Measurements from ENCODE around the gene SDK1.

SDK1 gene

DNA sequence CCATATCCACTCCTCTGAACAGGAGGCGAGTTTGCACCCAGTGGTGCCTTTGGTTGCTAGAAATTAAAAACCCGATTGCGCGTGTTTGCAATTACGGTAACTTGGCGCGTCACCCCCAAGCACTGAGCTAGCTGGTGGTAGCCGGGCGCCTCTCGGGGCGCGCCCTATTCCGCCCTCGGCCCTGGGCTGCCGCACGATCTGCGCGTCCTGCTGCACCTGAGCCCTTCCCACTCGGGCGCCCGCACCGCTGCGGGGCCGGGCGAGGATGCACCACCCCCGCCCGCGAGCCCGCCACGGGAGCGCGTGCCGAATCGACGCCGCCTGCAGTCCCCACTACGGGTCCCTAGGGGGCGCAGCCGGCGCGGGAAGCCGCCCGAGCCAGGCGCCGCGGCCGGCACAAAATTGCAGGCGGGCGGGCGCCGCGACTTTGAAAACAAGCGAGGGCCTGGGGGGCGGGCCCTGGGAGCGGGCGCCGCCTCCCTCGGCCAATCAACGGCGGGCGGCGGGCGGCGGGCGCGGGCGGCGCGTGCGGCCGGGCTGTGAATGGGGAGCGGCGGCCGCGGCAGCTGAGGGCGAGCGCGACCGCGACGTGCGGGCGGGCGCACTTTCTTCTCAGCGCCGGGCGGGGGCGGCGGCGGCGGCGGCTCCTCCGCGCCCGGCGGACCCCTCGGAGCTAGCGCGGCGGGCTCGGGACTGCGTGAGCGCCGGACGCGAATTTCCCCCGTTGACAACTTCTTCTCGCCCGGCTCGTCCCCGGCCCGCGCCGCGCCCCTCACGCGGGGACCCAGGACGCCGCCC lies at the start of gene SDK1:
TSS of gene SDK1 (plus strand) at position 602 of the 798 bp plus-strand sequence. CDS start 335 bp downstream, outside the sequence.
- DNase-seq (ENCODE audit: low read depth) = peak; percentile 89

- DNase-seq (ENCODE audit: low read depth) = no peak
Observed at GRCh38 chr7:3254718-3255117, 46.3 kb upstream of the SDK1 start.

GRCh38 chr7:3259711-3260400 lies 41.2 kb upstream of the SDK1 start:
- DNase-seq (ENCODE audit: low read depth) = no peak

DNA sequence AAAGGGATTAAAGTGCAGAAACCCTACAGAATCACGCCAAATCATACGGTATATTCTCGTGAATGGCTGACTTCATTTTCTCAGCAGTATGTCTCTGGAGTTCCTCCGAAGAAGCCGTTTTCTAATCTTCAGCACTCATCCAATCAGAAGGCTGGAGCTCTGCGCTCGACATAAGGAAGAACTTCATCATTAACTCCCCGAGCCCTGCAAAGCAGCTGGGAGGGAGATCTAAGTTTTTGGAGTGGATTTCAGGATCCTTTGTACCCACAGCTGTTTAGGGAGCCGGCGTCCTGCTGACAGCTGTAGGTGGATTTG lies 40.7 kb upstream of the SDK1 start:
- no peak for DNase-seq (ENCODE audit: low read depth)

DNA sequence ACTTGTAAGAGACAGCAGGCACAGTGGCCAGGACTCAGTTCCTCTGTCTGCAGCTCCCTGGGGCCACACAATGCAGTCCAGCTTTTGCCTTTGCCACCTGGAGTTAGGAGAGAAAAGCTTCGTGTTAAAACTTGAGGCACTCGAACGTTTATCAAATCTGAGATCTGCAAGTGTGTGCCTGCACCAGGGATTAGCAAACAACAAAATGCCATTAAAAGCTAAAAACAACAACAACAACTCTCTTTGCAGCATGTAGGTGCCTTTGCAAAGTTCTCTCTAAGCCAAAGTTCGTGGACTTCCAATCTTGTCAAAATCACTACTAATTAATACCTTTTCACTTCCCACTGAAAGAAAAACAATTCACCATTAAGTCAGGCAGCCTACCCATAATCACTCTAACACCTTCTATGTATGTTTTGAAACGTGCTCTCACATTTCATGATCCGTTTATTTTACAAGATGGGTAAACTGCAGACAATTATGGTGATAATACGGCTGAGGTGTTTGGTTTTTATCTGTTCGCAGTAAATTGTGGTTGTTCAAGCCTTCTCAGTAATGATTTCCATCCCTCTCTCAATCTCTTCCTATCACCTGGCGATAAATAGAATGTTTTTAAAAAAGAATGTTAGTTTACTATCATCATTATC lies 36.2 kb upstream of the SDK1 start:
- no peak for DNase-seq (ENCODE audit: low read depth)

DNA sequence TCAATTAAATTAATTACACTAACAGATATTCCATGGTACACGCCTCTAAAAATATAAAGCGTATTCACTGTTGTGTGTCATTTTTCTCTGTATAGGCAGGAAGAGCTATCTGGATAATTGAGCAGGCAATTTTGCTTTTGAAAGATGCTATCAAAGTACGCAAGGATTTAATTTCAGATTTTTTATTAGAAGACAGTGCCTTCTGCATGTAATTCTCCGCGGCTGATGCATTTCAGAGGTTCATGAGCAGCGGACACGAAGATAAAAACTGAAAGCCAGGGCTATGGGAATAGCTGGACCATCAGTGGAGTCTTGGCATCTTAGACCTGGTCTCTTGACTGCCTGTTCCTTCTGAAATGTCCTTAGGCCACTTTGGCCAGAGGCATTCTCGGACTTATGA lies 35.7 kb upstream of the SDK1 start:
- no peak for DNase-seq (ENCODE audit: low read depth)

DNA sequence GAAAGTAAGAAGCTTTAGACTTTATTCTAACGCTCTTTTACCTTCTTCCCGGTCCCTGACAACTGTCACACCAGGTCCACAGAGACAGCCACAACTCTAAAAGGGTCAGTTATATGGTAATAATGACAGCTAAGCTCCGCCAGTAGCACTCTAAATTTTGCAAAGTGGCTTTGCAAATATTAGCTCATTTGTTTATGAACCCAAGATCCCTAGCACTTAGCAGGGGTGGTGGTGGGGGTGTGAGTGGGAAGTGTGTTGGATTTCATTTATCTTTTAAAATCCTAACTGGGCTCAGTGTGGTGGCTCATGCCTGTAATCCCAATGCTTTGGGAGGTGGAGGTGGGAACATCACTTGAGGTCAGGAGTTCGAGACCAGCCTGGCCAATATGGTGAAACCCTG lies 34.8 kb upstream of the SDK1 start:
- DNase-seq (ENCODE audit: low read depth) = no peak

- DNase-seq (ENCODE audit: low read depth) = no peak
Observed at GRCh38 chr7:3267966-3268690, 32.9 kb upstream of the SDK1 start.

DNA sequence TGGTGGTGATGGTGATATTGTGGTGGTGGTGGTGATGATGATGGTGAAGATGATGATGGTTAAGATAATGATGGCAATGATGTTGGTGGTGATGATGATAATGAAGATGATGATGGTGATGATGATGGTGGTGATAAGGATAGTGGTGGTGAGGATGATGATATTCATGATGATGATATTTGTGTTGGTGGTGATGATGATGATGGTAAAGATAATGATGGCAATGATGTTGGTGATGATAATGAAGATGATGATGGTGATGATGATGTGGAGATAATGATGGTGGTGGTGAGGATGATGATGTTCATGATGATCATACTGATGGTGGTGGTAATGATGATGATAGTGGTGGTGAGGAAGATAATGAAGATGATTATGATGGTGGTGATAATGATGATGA lies 30.7 kb upstream of the SDK1 start:
- DNase-seq (ENCODE audit: low read depth) = no peak

DNA sequence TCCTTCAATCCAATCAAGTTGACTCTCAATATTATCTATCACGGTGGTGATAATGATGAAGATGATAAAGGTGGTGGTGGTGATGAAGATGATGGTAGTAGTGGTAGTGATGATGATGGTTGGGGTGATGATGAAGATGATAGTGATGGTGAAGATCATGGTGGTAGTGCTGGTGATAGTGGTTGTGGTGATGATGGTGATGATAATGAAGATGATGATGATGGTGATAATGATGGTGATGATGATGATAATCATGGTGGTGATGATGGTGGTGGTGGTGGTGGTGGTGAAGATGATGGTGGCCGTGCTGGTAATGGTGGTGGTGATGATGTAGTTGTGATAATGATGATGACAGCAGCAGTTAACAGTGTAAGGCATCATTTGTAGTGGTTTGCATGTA lies 29.8 kb upstream of the SDK1 start:
- DNase-seq (ENCODE audit: low read depth) = no peak

- DNase-seq (ENCODE audit: low read depth) = no peak
Observed at GRCh38 chr7:3272691-3273141, 28.3 kb upstream of the SDK1 start.

- DNase-seq (ENCODE audit: low read depth) = no peak
Observed at GRCh38 chr7:3274131-3274530, 26.9 kb upstream of the SDK1 start.

GRCh38 chr7:3277604-3278572 lies 23.2 kb upstream of the SDK1 start:
- no peak for DNase-seq (ENCODE audit: low read depth)

GRCh38 chr7:3279147-3279818 lies 21.8 kb upstream of the SDK1 start:
- DNase-seq (ENCODE audit: low read depth) = no peak

GRCh38 chr7:3280445-3280844 lies 20.6 kb upstream of the SDK1 start:
- no peak for DNase-seq (ENCODE audit: low read depth)

DNA sequence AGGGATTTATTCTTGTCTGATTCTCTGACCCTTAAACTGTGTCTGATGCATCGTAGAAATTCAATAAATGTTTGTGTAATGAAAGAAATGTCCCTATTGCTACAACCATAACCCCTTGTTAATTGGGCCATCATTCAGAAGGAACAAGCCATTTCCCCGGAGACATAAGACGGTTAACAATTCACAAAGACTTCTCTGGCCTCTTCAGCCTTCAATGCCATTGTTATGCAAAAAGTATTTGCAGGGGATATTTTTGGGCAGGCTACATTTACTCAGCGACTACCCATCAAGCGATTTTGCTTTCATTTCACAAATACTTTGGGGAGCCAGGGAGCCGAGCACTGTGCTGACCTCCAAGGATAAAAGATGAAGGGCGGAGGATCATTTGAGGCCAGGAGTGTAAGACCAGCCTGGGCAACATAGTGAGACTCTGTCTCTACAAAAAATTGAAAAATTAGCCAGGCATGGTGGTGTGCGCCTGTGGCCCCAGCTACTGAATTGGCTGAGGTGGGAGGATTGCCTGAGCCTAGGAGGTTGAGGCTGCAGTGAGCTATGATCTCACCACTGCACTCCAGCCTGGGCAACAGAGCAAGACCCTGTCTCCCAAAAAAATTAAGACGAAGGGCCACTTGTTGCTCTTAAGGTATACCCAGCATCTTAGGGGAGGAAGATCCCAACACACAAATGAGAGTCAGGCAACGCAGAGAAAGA lies 20.0 kb upstream of the SDK1 start:
- no peak for DNase-seq (ENCODE audit: low read depth)

GRCh38 chr7:3282457-3282856 lies 18.6 kb upstream of the SDK1 start:
- DNase-seq (ENCODE audit: low read depth) = no peak

GRCh38 chr7:3283130-3283704 lies 17.8 kb upstream of the SDK1 start:
- no peak for DNase-seq (ENCODE audit: low read depth)

- DNase-seq (ENCODE audit: low read depth) = no peak
Observed at GRCh38 chr7:3285652-3286051, 15.4 kb upstream of the SDK1 start.

GRCh38 chr7:3289996-3290395 lies 11.1 kb upstream of the SDK1 start:
- no peak for DNase-seq (ENCODE audit: low read depth)

Data from stimulated activated CD8-positive, alpha-beta memory T cell treated with anti-CD3 and anti-CD28 coated beads, Interleukin-12 subunit alpha, Interleukin-12 subunit beta, amount 100 ng/mL, for 4 hours (primary cell).